ENCODE results near the gene PPIG.
"Not testable (repeated sequence)": the region's sequence is repeated elsewhere in the genome, so short reads cannot be mapped to it uniquely, and the experiment has no call there.

Gene PPIG

GRCh38 chr2:169664978-169665930, 81.1 kb downstream of the PPIG start:
- no peak for DNase-seq

- DNase-seq, result no peak
Measured at GRCh38 chr2:169667583-169667982, 83.4 kb downstream of the PPIG start.

GRCh38 chr2:169670215-169670651, 86.1 kb downstream of the PPIG start:
- DNase-seq, result no peak

GRCh38 chr2:169670937-169671336, 86.8 kb downstream of the PPIG start:
- no peak for DNase-seq

- no peak for DNase-seq
Measured at GRCh38 chr2:169672406-169672805, 88.3 kb downstream of the PPIG start.

GRCh38 chr2:169673106-169673505, 89.0 kb downstream of the PPIG start:
- DNase-seq, result no peak

- DNase-seq, result no peak
Measured at GRCh38 chr2:169673921-169674320, 89.8 kb downstream of the PPIG start.

- no peak for DNase-seq
Measured at GRCh38 chr2:169676357-169676756, 92.2 kb downstream of the PPIG start.

GRCh38 chr2:169676850-169677249, 92.7 kb downstream of the PPIG start:
- DNase-seq, result no peak

- no peak for DNase-seq
Measured at GRCh38 chr2:169683054-169683424, 98.9 kb downstream of the PPIG start.

- no peak for DNase-seq
Measured at GRCh38 chr2:169683425-169684134, 99.4 kb downstream of the PPIG start.

- DNase-seq, result no peak
Measured at GRCh38 chr2:169684135-169684565, 100.0 kb downstream of the PPIG start.

- not testable (repeated sequence) for DNase-seq
Measured at GRCh38 chr2:169684712-169685111, 100.6 kb downstream of the PPIG start.

GRCh38 chr2:169686825-169687224, 102.7 kb downstream of the PPIG start:
- not testable (repeated sequence) for DNase-seq

GRCh38 chr2:169687943-169688342, 103.8 kb downstream of the PPIG start:
- not testable (repeated sequence) for DNase-seq

- DNase-seq, result no peak
Measured at GRCh38 chr2:169690958-169691357, 106.8 kb downstream of the PPIG start.
